Activated CD4-positive, alpha-beta T cell treated with anti-CD3 and anti-CD28 coated beads, Interleukin-10, Interleukin-2, amounts not matched to agents 100 ng/mL and 50 ng/mL, durations not matched to agents 16 hours and 8 hours (primary cell): Measurements from ENCODE around the gene NRM.

Source experiments
- DNase-seq: peaks from one replicate; pipeline ENCODE4 v3.0.0-alpha.2; 2020

Gene NRM

GRCh38 chr6:30687659-30688431 lies 2.9 kb downstream of the NRM start:
- DNase-seq, result no peak

GRCh38 chr6:30686908-30687658 lies 3.7 kb downstream of the NRM start:
- DNase-seq, result peak; percentile 90

- peak; percentile 83 for DNase-seq
These were observed 4.5 kb downstream of the NRM start, which contains the start of gene PPP1R18 for GRCh38 chr6:30686009-30686907. PPP1R18 (minus strand) TSS chr6:30686645; CDS start chr6:30686018, 627 bp downstream.

GRCh38 chr6:30685157-30686008 lies 5.4 kb downstream of the NRM start:
- peak; percentile 51 for DNase-seq

GRCh38 chr6:30684386-30685156 lies 6.2 kb downstream of the NRM start:
- DNase-seq, result peak; percentile 83

- no peak for DNase-seq
These were observed 6.8 kb downstream of the NRM start for GRCh38 chr6:30683980-30684338.

- peak; percentile 23 for DNase-seq
These were observed 7.4 kb downstream of the NRM start for GRCh38 chr6:30683183-30683979.

GRCh38 chr6:30682143-30683117 lies 8.4 kb downstream of the NRM start:
- DNase-seq, result peak; percentile 96

- DNase-seq, result no peak
These were observed 9.0 kb downstream of the NRM start for GRCh38 chr6:30681766-30682142.

GRCh38 chr6:30679765-30680535 lies 10.8 kb downstream of the NRM start:
- DNase-seq, result no peak

- DNase-seq, result peak; percentile 95
These were observed 11.6 kb downstream of the NRM start for GRCh38 chr6:30678964-30679726.

GRCh38 chr6:30676660-30677285 lies 14.0 kb downstream of the NRM start:
- no peak for DNase-seq

GRCh38 chr6:30672445-30673253 lies 18.1 kb downstream of the NRM start, which contains the start of gene DHX16:
DHX16 (minus strand) TSS chr6:30673006; CDS start chr6:30672841, 165 bp downstream.
- peak; percentile 96 for DNase-seq

GRCh38 chr6:30670760-30671527 lies 19.8 kb downstream of the NRM start:
- DNase-seq, result no peak

GRCh38 chr6:30666300-30666699 lies 24.5 kb downstream of the NRM start:
- peak; percentile 23 for DNase-seq
